Smooth muscle cell (in vitro differentiated cells): ENCODE results near the gene ARMH1. TPM values are rescaled to one million over a fixed set of nuclear protein-coding genes. Genes with fewer than 3 reads are reported as not detected.

ENCODE experiments used
- DNase-seq: peaks from one replicate; lab custom pipeline; 2025; ENCODE audit not compliant: unreplicated experiment; lab: John Stamatoyannopoulos, UW
- H2AFZ ChIP-seq: fragments of 200-600 bp; sonication (generic); 2 replicates; pipeline ENCODE4 v1.6.0; 2016; ENCODE audit warnings: antibody characterized with exemption, low read depth, mild to moderate bottlenecking
- H3F3A ChIP-seq: fragments of 200-600 bp; sonication (generic); 2 replicates; pipeline ENCODE4 v1.6.0; 2017; ENCODE audit warnings: antibody characterized with exemption, low read depth
- H3K27ac ChIP-seq: fragments of 200-600 bp; sonication (generic); 2 replicates; pipeline ENCODE4 v1.5.1; 2016; ENCODE audit warnings: low read depth, mild to moderate bottlenecking
- H3K27me3 ChIP-seq: fragments of 200-600 bp; sonication (generic); 2 replicates; pipeline ENCODE4 v1.6.1; 2016; ENCODE audit warnings: low read depth, mild to moderate bottlenecking
- H3K36me3 ChIP-seq: fragments of 200-600 bp; sonication (generic); 2 replicates; pipeline ENCODE4 v1.5.1; 2016; ENCODE audit warnings: low read depth
- H3K4me1 ChIP-seq: fragments of 200-600 bp; sonication (generic); 2 replicates; pipeline ENCODE4 v1.5.1; 2016; ENCODE audit warnings: low read depth
- H3K4me2 ChIP-seq: fragments of 200-600 bp; sonication (generic); 2 replicates; pipeline ENCODE4 v1.6.0; 2016; ENCODE audit warnings: mild to moderate bottlenecking
- H3K4me3 ChIP-seq: fragments of 200-600 bp; sonication (generic); 2 replicates; pipeline ENCODE4 v1.5.1; 2016; ENCODE audit warnings: mild to moderate bottlenecking
- H3K79me2 ChIP-seq: fragments of 200-600 bp; sonication (generic); 2 replicates; pipeline ENCODE4 v1.6.0; 2016; ENCODE audit warnings: low read depth, mild to moderate bottlenecking
- H3K9ac ChIP-seq: fragments of 200-600 bp; sonication (generic); 2 replicates; pipeline ENCODE4 v1.6.0; 2016; ENCODE audit warnings: low read depth
- H3K9me3 ChIP-seq: fragments of 200-600 bp; sonication (generic); replicated peaks from 2 replicates; pipeline ENCODE4 v1.5.1; 2016; ENCODE audit warnings: low read depth
- H4K20me1 ChIP-seq: fragments of 200-600 bp; sonication (generic); 2 replicates; pipeline ENCODE4 v1.6.0; 2016; ENCODE audit warnings: low read depth
- CTCF ChIP-seq: fragments of 200-600 bp; sonication (generic); IDR thresholded peaks from 2 replicates; pipeline ENCODE4 v1.5.1; 2017; ENCODE audit warnings: borderline replicate concordance, mild to moderate bottlenecking, antibody characterized with exemption; ENCODE audit not compliant: insufficient read depth, poor library complexity, severe bottlenecking
- WGBS: methylation state at CpG from one replicate; pipeline ENCODE4 v1.1.7; 2016; ENCODE audit warnings: low lambda C conversion rate; 5-methylcytosine and 5-hydroxymethylcytosine counted together
- polyA plus RNA-seq: library from polyadenylated mRNA; unstranded; fragments of >200 nt; fragmentation: Nextera tagmentation; extraction: Ambion mirVana; gene quantifications from 2 replicates; pipeline ENCODE4 v1.2.1, GENCODE V29; 2016
- total RNA-seq: library from RNA; depleted of rRNA; stranded (reverse); fragments of >200 nt; gene quantifications from 2 replicates; pipeline ENCODE4 v1.2.3, GENCODE V29; 2014

The ARMH1 gene
- total and polyA plus RNA-seq, 2 experiments from 2014 or later = 1.5 to 8.3 TPM

GRCh38 chr1:44632598-44632997 lies 41.9 kb upstream of the ARMH1 start:
- H3K79me2 ChIP-seq = peaks cover 17% of the 10 kb centered on the region
- DNase-seq = no peak

GRCh38 chr1:44634606-44635189 lies 39.8 kb upstream of the ARMH1 start:
- 95% methylated on average over 3 of the region's 3 CpGs for WGBS
- no peaks in the 10 kb centered on the region for H3K27me3 ChIP-seq
- H2AFZ ChIP-seq = no peak overlapping the region
- no peaks in the 10 kb centered on the region for H3F3A ChIP-seq
- H4K20me1 ChIP-seq = peaks cover 14% of the 10 kb centered on the region
- H3K27ac ChIP-seq = no peak overlapping the region
- H3K4me1 ChIP-seq = peaks cover 21% of the 10 kb centered on the region
- no peak overlapping the region for H3K4me2 ChIP-seq
- H3K36me3 ChIP-seq = no peaks in the 10 kb centered on the region
- H3K9me3 ChIP-seq = no peaks in the 10 kb centered on the region
- H3K79me2 ChIP-seq = peaks cover 17% of the 10 kb centered on the region
- no peak for TF ChIP-seq CTCF
- no peak overlapping the region for H3K4me3 ChIP-seq
- no peak overlapping the region for H3K9ac ChIP-seq
- no peak for DNase-seq

More at GRCh38 chr1:44632598-44632997, 41.9 kb upstream of the ARMH1 start:
- TF ChIP-seq CTCF = no peak
- Histone ChIP-seq H4K20me1 (peaks cover 14% of the 10 kb centered on the region), H3K4me1 (peaks cover 21% of the 10 kb centered on the region), H3K4me2 (peak overlapping the region; percentile 92), H3K9me3 (no peaks in the 10 kb centered on the region), H3K27ac (peak overlapping the region; percentile 74), H3K36me3 (no peaks in the 10 kb centered on the region), H3F3A (no peaks in the 10 kb centered on the region), H2AFZ (peak overlapping the region; percentile 98), H3K4me3 (peak overlapping the region; percentile 60), H3K9ac (peak overlapping the region; percentile 82), H3K27me3 (no peaks in the 10 kb centered on the region)
- 11% methylated on average over 9 of the region's 9 CpGs for WGBS

DNA sequence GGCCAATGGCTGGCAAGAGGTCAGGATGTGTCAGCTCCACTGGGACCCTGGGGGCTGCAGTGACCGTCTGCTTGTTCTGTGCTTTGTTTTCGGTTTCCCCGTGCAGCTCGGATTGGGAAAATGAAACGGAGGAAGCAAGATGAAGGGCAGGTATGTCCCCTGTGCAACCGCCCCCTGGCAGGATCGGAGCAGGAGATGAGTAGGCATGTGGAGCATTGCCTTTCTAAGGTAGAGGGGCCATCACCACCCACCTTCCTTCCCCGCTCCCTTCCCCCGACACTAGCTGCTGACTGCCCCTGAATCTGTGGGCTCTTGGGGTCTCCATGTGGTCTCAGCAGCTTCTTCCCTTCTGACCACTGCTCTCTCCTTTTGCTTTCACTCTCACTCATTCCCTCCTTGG lies 39.1 kb upstream of the ARMH1 start:
- TF ChIP-seq CTCF = no peak
- Histone ChIP-seq H3K4me3 (no peak overlapping the region), H3K27ac (no peak overlapping the region), H3K9ac (no peak overlapping the region), H3F3A (no peaks in the 10 kb centered on the region), H3K79me2 (peaks cover 17% of the 10 kb centered on the region), H3K4me2 (no peak overlapping the region), H4K20me1 (peaks cover 14% of the 10 kb centered on the region), H3K27me3 (no peaks in the 10 kb centered on the region), H2AFZ (no peak overlapping the region), H3K4me1 (peaks cover 21% of the 10 kb centered on the region), H3K36me3 (no peaks in the 10 kb centered on the region), H3K9me3 (no peaks in the 10 kb centered on the region)
- 98% methylated on average over 9 of the region's 9 CpGs for WGBS
- no peak for DNase-seq

- Histone ChIP-seq H3K79me2 (peaks cover 17% of the 10 kb centered on the region), H3F3A (no peaks in the 10 kb centered on the region), H3K4me3 (no peak overlapping the region), H3K27ac (no peak overlapping the region), H2AFZ (no peak overlapping the region), H3K4me1 (peaks cover 18% of the 10 kb centered on the region), H3K4me2 (no peak overlapping the region), H4K20me1 (peaks cover 14% of the 10 kb centered on the region), H3K9ac (no peak overlapping the region), H3K9me3 (no peaks in the 10 kb centered on the region), H3K36me3 (peaks cover 3% of the 10 kb centered on the region), H3K27me3 (no peaks in the 10 kb centered on the region)
- DNase-seq = no peak
- no peak for TF ChIP-seq CTCF
- 94% methylated on average over 14 of the region's 14 CpGs for WGBS
These were observed 38.3 kb upstream of the ARMH1 start for GRCh38 chr1:44636083-44636687.
